Right atrium auricular region (tissue), 2 donors: ENCODE results near the gene PCDHGB7. TPM values are rescaled to one million over a fixed set of nuclear protein-coding genes. Genes with fewer than 3 reads are reported as not detected.
A peak's percentile ranks its signal among the peaks of the same experiment; 100 is the strongest.
"Not testable (repeated sequence)": the region's sequence is repeated elsewhere in the genome, so short reads cannot be mapped to it uniquely, and the experiment has no call there.

Experiments used
- DNase-seq: peaks from one replicate; pipeline ENCODE4 v3.0.0-alpha.2; 2019; ENCODE audit warnings: low spot score
- H3K27ac ChIP-seq, 2 donors: fragments of 200-600 bp; sonication (generic); 1 replicate in 1 of 2; 2 replicates in 1 of 2; pipeline ENCODE4 v1.5.1; 2016 to 2019
- H3K27me3 ChIP-seq, 2 donors: fragments of 200-600 bp; sonication (generic); one replicate each; pipeline versions ENCODE4 v1.5.1 to v1.6.0; 2017 to 2019
- H3K36me3 ChIP-seq: fragments of 200-600 bp; sonication (generic); one replicate; pipeline ENCODE4 v1.5.1; 2016
- H3K4me1 ChIP-seq, 2 donors: fragments of 200-600 bp; sonication (generic); one replicate each; pipeline versions ENCODE4 v1.5.1 to v1.6.0; 2017 to 2019
- H3K4me3 ChIP-seq, 2 donors: fragments of 200-600 bp; sonication (generic); 1 replicate in 1 of 2; 2 replicates in 1 of 2; pipeline ENCODE4 v1.5.1; 2017 to 2019; ENCODE audit warnings: mild to moderate bottlenecking in 1 of 2, moderate library complexity in 1 of 2
- H3K9me3 ChIP-seq, 2 donors: fragments of 200-600 bp; sonication (generic); one replicate each; pipeline ENCODE4 v1.5.1; 2019
- CTCF ChIP-seq, 2 donors: fragments of 200-600 bp; sonication (generic); IDR thresholded peaks; one replicate each; pipeline ENCODE4 v1.5.1; 2019; ENCODE audit warnings: antibody characterized with exemption in 2 of 2
- total RNA-seq, 2 donors: library from RNA; depleted of rRNA; stranded (reverse); fragments of >200 nt; gene quantifications; one replicate each; pipeline ENCODE4 v1.1.0, GENCODE V29; 2016

PCDHGB7 gene
- total RNA-seq, 2 donors from 2014 or later: 6.0 to 10.5 TPM

GRCh38 chr5:141389153-141390042, 28.1 kb upstream of the PCDHGB7 start:
- no peak for TF ChIP-seq CTCF (IDR thresholded peaks at IDR 0.05)
- Histone ChIP-seq H3K27me3 (no peaks in the 10 kb centered on the region), H3K4me1 (no peaks in the 10 kb centered on the region), H3K36me3 (peaks cover 7% of the 10 kb centered on the region), H3K9me3 (peaks cover 10 to 94% of the 10 kb centered on the region in 2 donors), H3K27ac (no peak overlapping the region), H3K4me3 (no peak overlapping the region)
- DNase-seq: no peak

- no peak for DNase-seq
- Histone ChIP-seq H3K27ac (no peak within 1 kb of the TSS), H3K27me3 (no peaks in the 10 kb centered on the region), H3K9me3 (peaks cover 10 to 88% of the 10 kb centered on the region in 2 donors), H3K36me3 (peaks cover 3% of the 10 kb centered on the region), H3K4me3 (no peak within 1 kb of the TSS), H3K4me1 (no peaks in the 10 kb centered on the region)
- TF ChIP-seq CTCF (IDR thresholded peaks at IDR 0.05): no peak
Measured at GRCh38 chr5:141392429-141393198, 24.9 kb upstream of the PCDHGB7 start, which contains the start of gene PCDHGA8. Gene PCDHGA8, plus strand, starts transcription at chr5:141392633. Its CDS starts 181 bp downstream, at chr5:141392814.

- Histone ChIP-seq H3K36me3 (peaks cover 3% of the 10 kb centered on the region), H3K4me1 (no peaks in the 10 kb centered on the region), H3K4me3 (no peak overlapping the region), H3K9me3 (peaks cover 10 to 86% of the 10 kb centered on the region in 2 donors), H3K27ac (no peak overlapping the region), H3K27me3 (no peaks in the 10 kb centered on the region)
- no peak for DNase-seq
- no peak for TF ChIP-seq CTCF (IDR thresholded peaks at IDR 0.05)
Measured at GRCh38 chr5:141393267-141393666, 24.2 kb upstream of the PCDHGB7 start.

GRCh38 chr5:141394401-141395187, 22.9 kb upstream of the PCDHGB7 start:
- H3K4me1 ChIP-seq, H3K27ac ChIP-seq, DNase-seq, H3K27me3 ChIP-seq, H3K36me3 ChIP-seq, H3K4me3 ChIP-seq: not testable (repeated sequence)
- H3K9me3 ChIP-seq: peaks cover 6 to 85% of the 10 kb centered on the region in 2 donors

GRCh38 chr5:141397756-141398551, 19.5 kb upstream of the PCDHGB7 start, which contains the start of gene PCDHGB5:
Gene PCDHGB5, plus strand, starts transcription at chr5:141397947. Its CDS starts 181 bp downstream, at chr5:141398128.
- not testable (repeated sequence) for H3K36me3 ChIP-seq, DNase-seq, H3K27ac ChIP-seq, H3K27me3 ChIP-seq
- Histone ChIP-seq H3K4me3 (peak within 1 kb of the TSS; percentile 23 to 42), H3K9me3 (peaks cover 20 to 84% of the 10 kb centered on the region in 2 donors), H3K4me1 (peaks cover 0 to 11% of the 10 kb centered on the region in 2 donors)
- TF ChIP-seq CTCF (IDR thresholded peaks at IDR 0.05): peak; percentile 32 to 76
